HEK293 (cell line): ENCODE data around the gene SMIM12.

Experiments
- ELK4 ChIP-seq: IDR thresholded peaks from 2 replicates; pipeline ENCODE4 v1.6.1; 2011; ENCODE audit warnings: mild to moderate bottlenecking, low read depth, low read length, borderline replicate concordance
- KLF9 ChIP-seq: fragments of 450-650 bp; formaldehyde crosslinking; IDR thresholded peaks from 2 replicates; pipeline ENCODE4 v1.5.1; 2016; ENCODE audit warnings: missing biosample characterization, missing genetic modification characterization, low read depth
- MYNN ChIP-seq: fragments of 450-650 bp; formaldehyde crosslinking; IDR thresholded peaks from 2 replicates; pipeline ENCODE4 v1.5.1; 2016; ENCODE audit warnings: missing biosample characterization, missing genetic modification characterization, borderline replicate concordance
- PRDM6 ChIP-seq: fragments of 450-650 bp; formaldehyde crosslinking; IDR thresholded peaks from 2 replicates; pipeline ENCODE4 v1.5.1; 2017; ENCODE audit warnings: missing biosample characterization, missing genetic modification characterization
- SETDB1 ChIP-seq: IDR thresholded peaks from one replicate; pipeline ENCODE4 v1.6.1; 2017; ENCODE audit warnings: mild to moderate bottlenecking, low read length, moderate library complexity, mixed read lengths; ENCODE audit not compliant: insufficient read length
- SP2 ChIP-seq: fragments of 450-650 bp; formaldehyde crosslinking; IDR thresholded peaks from 2 replicates; pipeline ENCODE4 v1.5.1; 2016; ENCODE audit warnings: missing biosample characterization, missing genetic modification characterization
- YY1 ChIP-seq: fragments of 450-650 bp; formaldehyde crosslinking; IDR thresholded peaks from 2 replicates; pipeline ENCODE4 v1.5.1; 2018; ENCODE audit warnings: missing biosample characterization, missing genetic modification characterization
- ZBTB44 ChIP-seq: fragments of 450-650 bp; IDR thresholded peaks from 2 replicates; pipeline ENCODE4 v1.5.1; 2018; ENCODE audit warnings: missing biosample characterization, mild to moderate bottlenecking, missing genetic modification characterization
- ZFP37 ChIP-seq: fragments of 450-650 bp; formaldehyde crosslinking; IDR thresholded peaks from 2 replicates; pipeline ENCODE4 v1.5.1; 2016; ENCODE audit warnings: missing biosample characterization, missing genetic modification characterization
- ZFP41 ChIP-seq: fragments of 450-650 bp; formaldehyde crosslinking; IDR thresholded peaks from 2 replicates; pipeline ENCODE4 v1.5.1; 2016; ENCODE audit warnings: missing biosample characterization, missing genetic modification characterization, borderline replicate concordance
- ZNF132 ChIP-seq: fragments of 450-650 bp; formaldehyde crosslinking; IDR thresholded peaks from 2 replicates; pipeline ENCODE4 v1.5.1; 2017; ENCODE audit warnings: missing biosample characterization, missing genetic modification characterization, borderline replicate concordance
- ZNF133 ChIP-seq: fragments of 450-650 bp; formaldehyde crosslinking; IDR thresholded peaks from 2 replicates; pipeline ENCODE4 v1.5.1; 2016; ENCODE audit warnings: missing biosample characterization, missing genetic modification characterization
- ZNF155 ChIP-seq: fragments of 450-650 bp; formaldehyde crosslinking; IDR thresholded peaks from 2 replicates; pipeline ENCODE4 v1.5.1; 2016; ENCODE audit warnings: missing biosample characterization, missing genetic modification characterization
- ZNF19 ChIP-seq: fragments of 450-650 bp; formaldehyde crosslinking; IDR thresholded peaks from 2 replicates; pipeline ENCODE4; 2016; ENCODE audit warnings: missing biosample characterization, missing genetic modification characterization, low read depth
- ZNF202 ChIP-seq: fragments of 450-650 bp; formaldehyde crosslinking; IDR thresholded peaks from 2 replicates; pipeline ENCODE4 v1.5.1; 2016; ENCODE audit warnings: missing biosample characterization, missing genetic modification characterization, borderline replicate concordance
- ZNF280D ChIP-seq: fragments of 450-650 bp; formaldehyde crosslinking; IDR thresholded peaks from 2 replicates; pipeline ENCODE4 v1.5.1; 2016; ENCODE audit warnings: missing biosample characterization, missing genetic modification characterization
- ZNF292 ChIP-seq: fragments of 450-650 bp; formaldehyde crosslinking; IDR thresholded peaks from 2 replicates; pipeline ENCODE4 v1.5.1; 2016; ENCODE audit warnings: low read depth, missing biosample characterization, missing genetic modification characterization, borderline replicate concordance
- ZNF341 ChIP-seq: fragments of 450-650 bp; formaldehyde crosslinking; IDR thresholded peaks from 2 replicates; pipeline ENCODE4; 2016; ENCODE audit warnings: low read depth, missing biosample characterization, missing genetic modification characterization
- ZNF394 ChIP-seq: fragments of 450-650 bp; formaldehyde crosslinking; IDR thresholded peaks from 2 replicates; pipeline ENCODE4 v1.5.1; 2016; ENCODE audit warnings: missing biosample characterization, missing genetic modification characterization, mild to moderate bottlenecking, moderate library complexity, borderline replicate concordance
- ZNF398 ChIP-seq: fragments of 450-650 bp; formaldehyde crosslinking; IDR thresholded peaks from 2 replicates; pipeline ENCODE4 v1.5.1; 2017; ENCODE audit warnings: missing biosample characterization, missing genetic modification characterization
- ZNF488 ChIP-seq: fragments of 450-650 bp; formaldehyde crosslinking; IDR thresholded peaks from 2 replicates; pipeline ENCODE4 v1.5.1; 2016; ENCODE audit warnings: missing biosample characterization, missing genetic modification characterization
- ZNF623 ChIP-seq: fragments of 450-650 bp; formaldehyde crosslinking; IDR thresholded peaks from 2 replicates; pipeline ENCODE4 v1.5.1; 2016; ENCODE audit warnings: missing biosample characterization, missing genetic modification characterization
- ZNF776 ChIP-seq: fragments of 450-650 bp; formaldehyde crosslinking; IDR thresholded peaks from 2 replicates; pipeline ENCODE4 v1.5.0; 2017; ENCODE audit warnings: missing biosample characterization, missing genetic modification characterization, borderline replicate concordance
- ZNF777 ChIP-seq: fragments of 450-650 bp; formaldehyde crosslinking; IDR thresholded peaks from 2 replicates; pipeline ENCODE4 v1.5.1; 2017; ENCODE audit warnings: missing biosample characterization, missing genetic modification characterization, borderline replicate concordance
- ZSCAN5A ChIP-seq: fragments of 450-650 bp; formaldehyde crosslinking; IDR thresholded peaks from 2 replicates; pipeline ENCODE4 v1.5.1; 2016; ENCODE audit warnings: missing biosample characterization, missing genetic modification characterization

Gene SMIM12

GRCh38 chr1:34859446-34860200 lies at the start of gene SMIM12 (continued):
- TF ChIP-seq ZNF398 (tag by site-specific recombination), result no peak
- TF ChIP-seq KLF9 (tag by site-specific recombination), result 0 out of 2 replicates have a peak, but pooled peaks have one; percentile 32
- TF ChIP-seq SP2, result peak; percentile 92
- TF ChIP-seq MYNN, result no peak; the same call in 1 of the 2 replicates
- no peak for TF ChIP-seq ZNF777 (tag by site-specific recombination)
- peak; percentile 69 for TF ChIP-seq SETDB1
- no peak for TF ChIP-seq PRDM6 (tag by site-specific recombination)
- no peak for TF ChIP-seq ZNF155 (tag by site-specific recombination)
- no peak for TF ChIP-seq ZNF132 (tag by site-specific recombination)
- TF ChIP-seq ZNF280D (tag by site-specific recombination), result no peak
- no peak for TF ChIP-seq ZNF776 (tag by site-specific recombination)
- peak; percentile 81 for TF ChIP-seq ZFP37 (tag by site-specific recombination)
- no peak for TF ChIP-seq ZNF341 (tag by site-specific recombination)
- no peak for TF ChIP-seq ZNF292
- no peak for TF ChIP-seq ELK4
- no peak for TF ChIP-seq ZNF488 (tag by site-specific recombination)
- TF ChIP-seq ZNF19 (tag by site-specific recombination), result no peak
- peak; percentile 71; the same call in 1 of the 2 replicates for TF ChIP-seq ZSCAN5A
- no peak for TF ChIP-seq ZNF133 (tag by site-specific recombination)
- TF ChIP-seq YY1 (tag by site-specific recombination), result peak; percentile 21; the same call in 1 of the 2 replicates
- no peak for TF ChIP-seq ZFP41 (tag by site-specific recombination)
- no peak; the same call in 1 of the 2 replicates for TF ChIP-seq ZNF623 (tag by site-specific recombination)
- no peak for TF ChIP-seq ZNF202
- TF ChIP-seq ZNF394, result peak; percentile 62; the same call in 1 of the 2 replicates
- TF ChIP-seq ZBTB44 (tag by site-specific recombination), result no peak
